ENCODE results near the gene OR7G2.

- no peak for TF ChIP-seq POLR2A (IDR thresholded peaks at IDR 0.05; ENCODE audit: low read length)
- TF ChIP-seq CTCF (IDR thresholded peaks at IDR 0.05) = no peak
- no peak for TF ChIP-seq REST (IDR thresholded peaks at IDR 0.05)
Observed at GRCh38 chr19:9057505-9058258, 49.6 kb downstream of the OR7G2 start.
